ENCODE results near the gene PCSK1N.
"Not testable (repeated sequence)": the region's sequence is repeated elsewhere in the genome, so short reads cannot be mapped to it uniquely, and the experiment has no call there.

PCSK1N gene

GRCh38 chrX:48835524-48836329, at the start of gene PCSK1N:
Gene PCSK1N (minus strand): TSS chrX:48835610. CDS start chrX:48835532, 78 bp downstream.
- DNase-seq, result peak in 1 of 2 experiments; percentile 21

GRCh38 chrX:48883729-48884128, 48.3 kb upstream of the PCSK1N start:
- DNase-seq, result no peak

- not testable (repeated sequence) for DNase-seq
These were observed 41.5 kb upstream of the PCSK1N start for GRCh38 chrX:48876944-48877343.

- DNase-seq, result not testable (repeated sequence)
These were observed 36.6 kb upstream of the PCSK1N start for GRCh38 chrX:48872017-48872416.

GRCh38 chrX:48864210-48864609, 28.8 kb upstream of the PCSK1N start:
- DNase-seq, result no peak

- DNase-seq, result no peak
These were observed 19.5 kb upstream of the PCSK1N start for GRCh38 chrX:48854898-48855297.

GRCh38 chrX:48854121-48854804, 18.9 kb upstream of the PCSK1N start:
- not testable (repeated sequence) for DNase-seq

- DNase-seq, result not testable (repeated sequence)
These were observed 18.1 kb upstream of the PCSK1N start for GRCh38 chrX:48853494-48853893.

- no peak for DNase-seq
These were observed 17.4 kb upstream of the PCSK1N start for GRCh38 chrX:48852857-48853256.

GRCh38 chrX:48848847-48849246, 13.4 kb upstream of the PCSK1N start:
- no peak for DNase-seq

GRCh38 chrX:48839686-48840085, 4.3 kb upstream of the PCSK1N start:
- no peak for DNase-seq

- DNase-seq, result no peak
These were observed 1.1 kb downstream of the PCSK1N start for GRCh38 chrX:48834383-48834709.

- DNase-seq, result no peak
These were observed 1.8 kb downstream of the PCSK1N start for GRCh38 chrX:48833542-48834138.

GRCh38 chrX:48831909-48832291, 3.5 kb downstream of the PCSK1N start:
- DNase-seq, result no peak

GRCh38 chrX:48831136-48831908, 4.1 kb downstream of the PCSK1N start:
- no peak for DNase-seq

GRCh38 chrX:48829016-48829735, 6.2 kb downstream of the PCSK1N start:
- DNase-seq, result no peak

- no peak for DNase-seq
These were observed 7.8 kb downstream of the PCSK1N start for GRCh38 chrX:48827654-48827968.

- no peak for DNase-seq
These were observed 8.3 kb downstream of the PCSK1N start for GRCh38 chrX:48826876-48827653.

GRCh38 chrX:48826135-48826875, 9.1 kb downstream of the PCSK1N start, which contains the start of gene ERAS:
Gene ERAS (plus strand): TSS chrX:48826513. CDS start chrX:48829124, 2,611 bp downstream.
- peak in 1 of 2 experiments; percentile 17 for DNase-seq

GRCh38 chrX:48824066-48824465, 11.3 kb downstream of the PCSK1N start:
- no peak for DNase-seq

- DNase-seq, result no peak
These were observed 12.4 kb downstream of the PCSK1N start for GRCh38 chrX:48823053-48823452.
